ENCODE measurements around the gene GKN1.

GRCh38 chr2:68964282-68964681 is 10.2 kb upstream of the GKN1 start:
- TF ChIP-seq POLR2AphosphoS5 (IDR thresholded peaks at IDR 0.05) (no peak), CTCF (IDR thresholded peaks at IDR 0.05) (no peak)

Measured in gastroesophageal sphincter (tissue), 3 donors.